CD4-positive, alpha-beta T cell treated with Interleukin-2 at 100 ng/mL for 4 hours (primary cell): ENCODE measurements around the gene SETBP1.

ENCODE experiments used
- DNase-seq: peaks from one replicate; pipeline ENCODE4 v3.0.0-alpha.2; 2020; ENCODE audit warnings: low spot score

The SETBP1 gene

GRCh38 chr18:45110577-45111501 is 430.2 kb downstream of the SETBP1 start:
- DNase-seq = no peak

DNA sequence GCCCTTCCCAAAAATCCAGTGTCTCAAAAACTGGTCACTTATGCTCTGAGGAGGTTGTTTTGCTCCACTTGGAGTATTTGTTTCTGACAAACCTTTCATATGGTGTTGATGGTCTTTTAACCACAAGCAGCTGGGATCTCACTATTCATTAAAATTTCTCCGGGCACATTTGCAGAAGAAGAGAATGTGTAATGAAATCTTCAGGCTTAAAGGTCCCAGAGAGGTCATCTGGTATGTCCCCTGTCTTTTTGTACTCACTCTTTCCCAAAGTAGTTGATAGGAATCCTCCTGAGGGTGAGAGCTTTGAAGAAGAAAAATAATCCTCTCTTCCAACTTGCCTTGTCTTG is 430.8 kb downstream of the SETBP1 start:
- no peak for DNase-seq

GRCh38 chr18:45112682-45113081 is 432.0 kb downstream of the SETBP1 start:
- no peak for DNase-seq

DNA sequence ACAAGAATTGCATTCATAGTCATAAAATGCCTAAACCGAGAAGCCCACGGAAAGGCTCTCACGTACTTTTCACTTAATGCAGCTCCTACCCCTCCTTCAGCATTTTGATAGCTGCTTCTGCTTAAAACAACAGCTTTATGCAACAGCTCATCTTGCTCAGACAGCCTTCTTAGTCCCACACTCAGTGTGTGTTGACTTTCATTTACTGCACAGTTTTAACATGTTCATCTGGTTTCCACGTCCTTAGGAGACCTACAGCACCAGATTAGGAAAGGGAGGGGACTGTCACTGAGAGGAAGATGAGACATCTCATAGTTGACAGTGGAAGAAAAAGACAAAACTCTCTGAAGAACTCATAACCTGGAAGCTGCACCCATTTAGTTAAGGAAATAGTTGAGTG is 435.4 kb downstream of the SETBP1 start:
- DNase-seq = no peak
